Psoas muscle (tissue), 8 donors: ENCODE results near the gene C1orf198. TPM values are rescaled to one million over a fixed set of nuclear protein-coding genes. Genes with fewer than 3 reads are reported as not detected.

ENCODE experiments used
- ATAC-seq, 4 donors: fragments of 200-7000 bp; cut with Tn5 transposase; one replicate each; pipeline ENCODE4 v1.9.1; 2020; ENCODE audit warnings: moderate library complexity in 3 of 4, mild to moderate bottlenecking in 2 of 4
- DNase-seq, 2 donors: peaks; one replicate each; pipeline ENCODE4 v3.0.0-alpha.2; 2020
- H3K27ac ChIP-seq: fragments of 200-600 bp; one replicate; pipeline ENCODE4 v1.8.0; 2022
- H3K27me3 ChIP-seq, 3 donors: fragments of 200-600 bp in 1 of 3; one replicate each; pipeline versions ENCODE4 v1.6.1 to v1.8.0; 2013 to 2022; ENCODE audit warnings: low read length in 2 of 3, mild to moderate bottlenecking in 2 of 3, moderate library complexity in 1 of 3; ENCODE audit not compliant: insufficient read depth in 3 of 3
- H3K36me3 ChIP-seq, 2 donors: fragments of 200-600 bp in 1 of 2; one replicate each; pipeline versions ENCODE4 v1.6.1 to v1.8.0; 2013 to 2022; ENCODE audit warnings: low read depth in 1 of 2, mild to moderate bottlenecking in 1 of 2, moderate library complexity in 1 of 2; ENCODE audit not compliant: insufficient read depth in 1 of 2
- H3K4me1 ChIP-seq: fragments of 200-600 bp; one replicate; pipeline ENCODE4 v1.8.0; 2022
- H3K4me3 ChIP-seq: fragments of 200-600 bp; one replicate; pipeline ENCODE4 v1.8.0; 2022; ENCODE audit warnings: mild to moderate bottlenecking
- H3K9me3 ChIP-seq: fragments of 200-600 bp; one replicate; pipeline ENCODE4 v1.8.0; 2022
- CTCF ChIP-seq: fragments of 200-600 bp; IDR thresholded peaks from one replicate; pipeline ENCODE4 v1.8.0; 2022; ENCODE audit warnings: antibody characterized with exemption
- WGBS, 3 donors: extraction: QIAGEN DNeasy Blood & Tissue Kit; methylation state at CpG; one replicate each; pipeline versions ENCODE4 v1.1.6 to v1.1.7; 2013; 5-methylcytosine and 5-hydroxymethylcytosine counted together
- intact Hi-C, 2 donors: fragments of 100-400 bp; cut with DNase I; formaldehyde crosslinking; loops; one replicate each; pipeline versions ENCODE4 v1.11.0 to v1.14.2; 2022
- polyA plus RNA-seq, 3 donors: library from polyadenylated mRNA; stranded (reverse); fragments of 200-250 nt; gene quantifications; one replicate each; pipeline ENCODE4 v1.2.3, GENCODE V29; 2013
- total RNA-seq, 4 donors: library from RNA; stranded (reverse); fragmentation: NEBNext Ultra II Directional in 2 of 4; extraction: Animal tissue kit (Norgen Biotek cat#: 25700) in 2 of 4; gene quantifications; one replicate each; pipeline versions ENCODE4 v1.2.1 to v1.2.4, GENCODE V29; 2021 to 2023
- donor health status: healthy with polysubstance abuse.
- donor health status: DM: no; HTN: no; CAD: no; lungs with moderate emphysema.
- donor health status: Bipolar disorder and iron deficiency.
- donor health status: healthy.
- donor health status: DM: yes; HTN: yes; CAD: no.
- donor health status: DM: no; HTN: no; CAD: no.
- donor health status: DM: no; HTN: no; CAD: no.
- donor health status: DM: yes; HTN: yes; CAD: no.

Gene C1orf198
- total and polyA plus RNA-seq, 7 donors, result 32.0 to 122 (median 81.8) TPM

GRCh38 chr1:230866171-230867070, 1.9 kb downstream of the C1orf198 start:
- H3K4me1 ChIP-seq, result peaks cover 59% of the 10 kb centered on the region
- WGBS, 3 donors, result 39 to 52% (median 43%) methylated on average over 9 of the region's 9 CpGs

GRCh38 chr1:230865062-230865817, 3.1 kb downstream of the C1orf198 start:
- ATAC-seq, result no peak
- no peaks in the 10 kb centered on the region for H3K36me3 ChIP-seq
- H3K4me1 ChIP-seq, result peaks cover 62% of the 10 kb centered on the region
- H3K9me3 ChIP-seq, result no peaks in the 10 kb centered on the region
- H3K4me3 ChIP-seq, result peak overlapping the region; percentile 85
- H3K27ac ChIP-seq, result peak overlapping the region; percentile 90
- TF ChIP-seq CTCF, result no peak
- WGBS, 3 donors, result 70 to 83% (median 73%) methylated on average over 8 of the region's 8 CpGs
- peak in 1 of 2 donors; percentile 58 for DNase-seq
- H3K27me3 ChIP-seq, result no peaks in the 10 kb centered on the region
- intact Hi-C loops, result loop anchor here in 1 of 2 donors (5.0 kb wide), 1 partner anchor 58 kb away; no protein-coding TSS in a partner anchor

More at GRCh38 chr1:230866171-230867070, 1.9 kb downstream of the C1orf198 start:
- ATAC-seq, result peak in 3 of 4 donors; percentile 11 to 41 (median 24)
- Histone ChIP-seq H3K4me3 (peak overlapping the region; percentile 85), H3K36me3 (no peaks in the 10 kb centered on the region), H3K27me3 (no peaks in the 10 kb centered on the region), H3K27ac (peak overlapping the region; percentile 90), H3K9me3 (no peaks in the 10 kb centered on the region)
- TF ChIP-seq CTCF, result no peak
- DNase-seq, result no peak
- intact Hi-C loops, result loop anchor here in 1 of 2 donors (5.0 kb wide), 1 partner anchor 59 kb away; no protein-coding TSS in a partner anchor

- H3K4me1 ChIP-seq, result peaks cover 64% of the 10 kb centered on the region
- peak overlapping the region; percentile 19 for H3K4me3 ChIP-seq
- no peaks in the 10 kb centered on the region for H3K27me3 ChIP-seq
- TF ChIP-seq CTCF, result no peak
- no peaks in the 10 kb centered on the region for H3K36me3 ChIP-seq
- ATAC-seq (no peak), DNase-seq (no peak)
- intact Hi-C loops, result loop anchor here in 1 of 2 donors (5.0 kb wide), 1 partner anchor 42 kb away; no protein-coding TSS in a partner anchor
- 38 to 61% (median 43%) methylated on average over 9 of the region's 9 CpGs for WGBS, 3 donors
- H3K9me3 ChIP-seq, result no peaks in the 10 kb centered on the region
- peak overlapping the region; percentile 30 for H3K27ac ChIP-seq
These were observed 3.9 kb downstream of the C1orf198 start for GRCh38 chr1:230864441-230864840.

GRCh38 chr1:230863449-230863848, 4.9 kb downstream of the C1orf198 start:
- ATAC-seq (no peak), DNase-seq (peak; percentile 27 to 54)
- Histone ChIP-seq H3K36me3 (no peaks in the 10 kb centered on the region), H3K27ac (peak overlapping the region; percentile 60), H3K9me3 (no peaks in the 10 kb centered on the region), H3K4me1 (peaks cover 66% of the 10 kb centered on the region), H3K27me3 (no peaks in the 10 kb centered on the region), H3K4me3 (no peak overlapping the region)
- intact Hi-C loops, result loop anchor here in 1 of 2 donors (5.0 kb wide), 1 partner anchor 41 kb away; no protein-coding TSS in a partner anchor
- WGBS, 3 donors, result 38 to 75% (median 43%) methylated on average over 6 of the region's 6 CpGs
- no peak for TF ChIP-seq CTCF
